Measurements from ENCODE around the gene FRAS1. TPM values are rescaled to one million over a fixed set of nuclear protein-coding genes. Genes with fewer than 3 reads are reported as not detected.

FRAS1 gene
- total and polyA plus RNA-seq, 2 donors (not counting 1 experiment from before 2014, with no cell fraction given): 0.03 to 0.12 TPM

- Histone ChIP-seq H3K4me2 (replicated peaks; ENCODE audit: low read depth, low read length, poor library complexity, severe bottlenecking) (no peak overlapping the region), H3K9ac (ENCODE audit: low read length) (no peak overlapping the region), H4K20me1 (ENCODE audit: control insufficient read depth, insufficient read depth, low read length, poor library complexity, severe bottlenecking) (no peaks in the 10 kb centered on the region), H3K4me3 (ENCODE audit: control extremely low read depth in 1 of 5, extremely low read depth in 1 of 5, insufficient read depth in 1 of 5, low read depth in 2 of 5, low read length in 4 of 5) (no peak overlapping the region), H3K27ac (ENCODE audit: low read length in 2 of 2) (no peak overlapping the region), H3K4me1 (ENCODE audit: control insufficient read depth in 2 of 2, insufficient read depth in 2 of 2, low read length in 2 of 2) (no peaks in the 10 kb centered on the region), H3K36me3 (replicated peaks in 1 of 2; ENCODE audit: control extremely low read depth in 1 of 2, control insufficient read depth in 1 of 2, extremely low read depth in 1 of 2, insufficient read depth in 2 of 2, low read length in 1 of 2) (no peaks in the 10 kb centered on the region), H3K9me3 (ENCODE audit: control extremely low read depth in 1 of 3, control insufficient read depth in 2 of 3, insufficient read depth in 1 of 3, low read length in 2 of 3) (no peaks in the 10 kb centered on the region), H3K79me2 (ENCODE audit: control insufficient read depth, insufficient read depth, low read length) (no peaks in the 10 kb centered on the region), H2AFZ (ENCODE audit: insufficient read depth, low read depth, low read length, poor library complexity, severe bottlenecking) (no peak overlapping the region), H3K27me3 (replicated peaks in 1 of 4; ENCODE audit: control extremely low read depth in 1 of 4, control insufficient read depth in 3 of 4, insufficient read depth in 4 of 4, low read length in 3 of 4) (no peaks in the 10 kb centered on the region)
- ChIA-PET POLR2A (no interaction called here), CTCF (interaction anchor here (0.6 kb wide), 1 partner anchor 114 kb away, joined by 3 read pairs; no protein-coding TSS in a partner anchor)
- DNase-seq (no peak), ATAC-seq (ENCODE audit: low read depth) (no peak)
- Mint-ChIP-seq H3K27ac (no peak overlapping the region), H3K4me1 (no peaks in the 10 kb centered on the region), H3K27me3 (peaks cover 10% of the 10 kb centered on the region), H3K9me3 (ENCODE audit: insufficient read depth) (peaks cover 2% of the 10 kb centered on the region), H3K4me3 (no peak overlapping the region)
- intact Hi-C loops (cut with micrococcal nuclease): no loop called here
- 100% methylated on average over 1 of the region's 1 CpG for WGBS (ENCODE audit: insufficient coverage)
- TF ChIP-seq CTCF (IDR thresholded peaks at IDR 0.05) (no peak), EZH2 (IDR thresholded peaks at IDR 0.05; ENCODE audit: borderline replicate concordance, insufficient read depth, low read depth, low read length, poor library complexity, severe bottlenecking) (no peak)
Observed at GRCh38 chr4:78040431-78040830, 16.7 kb upstream of the FRAS1 start.

- ChIA-PET CTCF (interaction anchor here (1.2 kb wide), 1 partner anchor 12 kb away, joined by 4 read pairs; no protein-coding TSS in a partner anchor), POLR2A (no interaction called here)
- Histone ChIP-seq H3K9me3 (ENCODE audit: control extremely low read depth in 1 of 3, control insufficient read depth in 2 of 3, insufficient read depth in 1 of 3, low read length in 2 of 3) (no peaks in the 10 kb centered on the region), H3K9ac (ENCODE audit: low read length) (no peak overlapping the region), H3K4me3 (ENCODE audit: control extremely low read depth in 1 of 5, extremely low read depth in 1 of 5, insufficient read depth in 1 of 5, low read depth in 2 of 5, low read length in 4 of 5) (no peak overlapping the region), H3K27ac (ENCODE audit: low read length in 2 of 2) (no peak overlapping the region), H3K36me3 (replicated peaks in 1 of 2; ENCODE audit: control extremely low read depth in 1 of 2, control insufficient read depth in 1 of 2, extremely low read depth in 1 of 2, insufficient read depth in 2 of 2, low read length in 1 of 2) (no peaks in the 10 kb centered on the region), H3K4me2 (replicated peaks; ENCODE audit: low read depth, low read length, poor library complexity, severe bottlenecking) (no peak overlapping the region), H3K79me2 (ENCODE audit: control insufficient read depth, insufficient read depth, low read length) (no peaks in the 10 kb centered on the region), H3K4me1 (ENCODE audit: control insufficient read depth in 2 of 2, insufficient read depth in 2 of 2, low read length in 2 of 2) (no peaks in the 10 kb centered on the region), H4K20me1 (ENCODE audit: control insufficient read depth, insufficient read depth, low read length, poor library complexity, severe bottlenecking) (no peaks in the 10 kb centered on the region), H3K27me3 (replicated peaks in 1 of 4; ENCODE audit: control extremely low read depth in 1 of 4, control insufficient read depth in 3 of 4, insufficient read depth in 4 of 4, low read length in 3 of 4) (peaks cover 0 to 10% (median 6%) of the 10 kb centered on the region in 4 experiments), H2AFZ (ENCODE audit: insufficient read depth, low read depth, low read length, poor library complexity, severe bottlenecking) (no peak overlapping the region)
- TF ChIP-seq CTCF (IDR thresholded peaks at IDR 0.05) (no peak), EZH2 (IDR thresholded peaks at IDR 0.05; ENCODE audit: borderline replicate concordance, insufficient read depth, low read depth, low read length, poor library complexity, severe bottlenecking) (no peak)
- WGBS (ENCODE audit: insufficient coverage): 100% methylated on average over 1 of the region's 3 CpGs
- peaks cover 2% of the 10 kb centered on the region for H3K9me3 Mint-ChIP-seq (ENCODE audit: insufficient read depth)
- peaks cover 29% of the 10 kb centered on the region for H3K27me3 Mint-ChIP-seq
- intact Hi-C loops (cut with micrococcal nuclease): no loop called here
- ATAC-seq (ENCODE audit: low read depth) (no peak), DNase-seq (no peak)
- H3K27ac Mint-ChIP-seq: no peak overlapping the region
- no peaks in the 10 kb centered on the region for H3K4me1 Mint-ChIP-seq
- H3K4me3 Mint-ChIP-seq: no peak overlapping the region
Observed at GRCh38 chr4:78047366-78047765, 9.8 kb upstream of the FRAS1 start.
